Stimulated activated CD8-positive, alpha-beta memory T cell treated with anti-CD3 and anti-CD28 coated beads, Interleukin-2, amount 100 ng/mL, for 1 hour (primary cell): Measurements from ENCODE around the gene CYBA.

Experiments used
- DNase-seq, 2 donors: peaks; one replicate each; pipeline ENCODE4 v3.0.0-alpha.2; 2020; ENCODE audit warnings: low read depth in 2 of 2

The CYBA gene

DNA sequence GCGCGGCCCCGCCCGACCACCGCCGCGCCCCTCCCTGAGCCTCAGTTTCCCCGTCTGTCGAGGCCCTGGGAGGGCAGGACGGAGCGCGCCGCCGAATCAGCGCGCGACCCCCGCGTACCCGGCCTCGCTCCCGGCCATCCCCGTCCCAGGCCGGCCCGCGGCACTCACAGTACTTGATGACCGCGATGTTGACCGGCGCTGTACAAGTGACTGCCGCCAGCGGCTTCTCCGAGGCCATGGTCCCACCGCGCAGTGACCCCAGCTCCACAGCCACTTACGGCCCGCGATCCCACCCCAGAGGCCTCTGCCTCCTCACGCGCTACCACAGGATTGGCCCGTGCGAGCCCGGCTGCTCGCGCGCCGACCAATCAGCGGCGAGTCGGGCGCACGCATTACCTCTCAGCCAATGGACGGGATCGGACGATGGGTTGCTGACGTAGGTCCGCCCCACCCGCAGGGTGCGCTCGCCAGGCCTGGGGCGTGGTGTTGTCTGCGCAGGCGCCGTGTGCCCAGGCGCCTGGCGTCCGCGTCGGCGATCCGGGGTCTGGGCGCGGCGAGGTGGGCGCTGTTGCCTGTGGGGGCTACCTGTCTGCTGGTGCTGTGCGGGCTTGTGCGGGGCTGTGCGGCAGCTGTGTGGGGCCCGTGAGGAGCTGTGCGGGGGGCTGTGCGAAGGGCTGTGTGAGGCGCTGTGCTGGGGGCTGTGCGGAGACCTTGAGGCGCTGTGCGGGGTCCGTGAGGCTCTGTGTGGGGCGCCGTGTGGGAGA is 12.2 kb upstream of the CYBA start, which contains the start of gene MVD:
Gene MVD (minus strand): TSS at position 249 of the 764 bp plus-strand sequence. CDS start 11 bp downstream, at position 238.
- DNase-seq = peak; percentile 88 to 90

DNA sequence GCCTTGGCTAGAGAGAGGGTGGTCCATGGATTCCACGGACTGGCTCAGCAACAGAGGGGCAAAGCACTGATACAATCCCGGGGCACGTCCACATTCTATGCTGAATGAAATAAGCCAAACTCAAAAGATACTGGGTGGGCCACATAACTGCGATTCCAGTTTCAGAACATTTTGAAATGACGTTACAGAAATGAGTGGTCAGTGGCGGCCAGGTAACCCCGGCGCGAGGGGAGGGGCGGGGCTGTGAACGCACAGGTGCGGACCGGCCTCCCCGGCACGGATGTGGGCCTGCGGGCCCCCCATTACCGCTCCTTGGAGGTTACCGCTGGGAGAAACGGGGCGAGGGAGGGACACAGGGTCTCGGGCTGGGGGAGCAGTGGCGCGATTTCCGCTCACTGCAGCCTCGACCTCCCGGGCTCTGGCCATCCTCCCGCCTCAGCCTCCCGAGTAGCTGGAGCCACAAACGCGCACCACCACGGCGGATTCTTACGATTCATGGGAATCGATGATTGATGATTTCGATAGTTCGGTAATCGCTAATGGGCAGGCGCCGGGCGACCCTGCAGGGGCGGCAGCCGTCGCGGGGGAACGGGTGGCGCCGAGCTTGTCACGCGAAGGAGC is 11.5 kb upstream of the CYBA start:
- no peak for DNase-seq

DNA sequence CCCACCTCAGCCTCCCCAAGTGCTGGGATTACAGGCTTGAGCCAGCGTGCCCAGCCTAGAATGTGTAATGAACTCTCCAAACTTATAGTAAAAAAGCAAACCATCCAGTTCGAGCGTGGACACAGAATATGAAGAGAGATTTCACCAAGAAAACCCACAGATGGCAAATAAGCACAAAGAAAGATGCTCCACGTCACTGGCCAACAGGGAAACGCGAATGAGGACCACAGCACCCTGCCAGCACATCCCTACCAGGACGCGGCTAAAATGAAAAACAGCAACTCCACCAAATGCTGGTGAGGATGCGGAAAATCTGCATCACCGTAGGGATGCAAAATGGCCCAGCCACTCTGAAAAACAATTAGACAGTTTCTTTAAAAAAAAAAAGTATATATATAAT is 10.6 kb upstream of the CYBA start:
- no peak for DNase-seq

DNA sequence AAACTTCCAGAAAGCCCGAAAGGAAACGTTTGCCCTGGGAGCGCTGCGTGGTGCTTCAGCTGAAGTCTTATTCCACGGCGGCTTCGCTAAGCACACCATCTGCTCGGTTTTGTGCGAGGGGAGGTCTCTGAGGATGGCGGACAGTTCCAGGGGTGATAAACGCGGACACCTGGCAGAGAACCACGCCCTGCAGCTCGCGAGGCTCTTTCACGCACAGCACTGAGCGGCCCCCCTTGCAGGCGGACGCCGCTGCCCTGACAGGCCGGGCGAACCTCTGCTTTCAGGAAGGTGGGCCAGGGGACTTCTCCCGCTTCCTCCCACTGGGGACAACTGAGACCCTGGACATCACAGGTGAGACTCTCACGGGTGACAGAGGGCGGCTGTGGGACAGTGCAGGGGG is 8.3 kb upstream of the CYBA start:
- no peak for DNase-seq

DNA sequence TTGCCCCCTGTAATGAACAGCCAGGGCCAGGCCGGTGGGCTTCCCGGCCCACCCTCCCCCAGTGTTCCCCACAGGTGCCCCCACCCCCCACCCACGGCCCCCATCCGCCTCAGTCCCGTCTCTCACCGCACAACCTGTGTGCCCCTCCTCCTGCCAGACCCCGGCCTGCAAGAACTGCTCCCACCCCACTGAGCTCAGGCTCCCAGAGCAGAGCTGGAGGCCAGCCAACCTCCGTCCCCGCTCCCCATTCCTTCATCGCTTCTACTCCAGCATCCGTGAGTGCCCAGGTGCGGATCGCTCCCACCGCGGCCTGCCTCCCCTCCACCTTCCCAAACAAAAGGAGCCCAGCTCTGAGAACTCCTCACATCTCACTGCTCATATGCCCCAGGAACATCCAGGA is 7.9 kb upstream of the CYBA start:
- DNase-seq = no peak

DNA sequence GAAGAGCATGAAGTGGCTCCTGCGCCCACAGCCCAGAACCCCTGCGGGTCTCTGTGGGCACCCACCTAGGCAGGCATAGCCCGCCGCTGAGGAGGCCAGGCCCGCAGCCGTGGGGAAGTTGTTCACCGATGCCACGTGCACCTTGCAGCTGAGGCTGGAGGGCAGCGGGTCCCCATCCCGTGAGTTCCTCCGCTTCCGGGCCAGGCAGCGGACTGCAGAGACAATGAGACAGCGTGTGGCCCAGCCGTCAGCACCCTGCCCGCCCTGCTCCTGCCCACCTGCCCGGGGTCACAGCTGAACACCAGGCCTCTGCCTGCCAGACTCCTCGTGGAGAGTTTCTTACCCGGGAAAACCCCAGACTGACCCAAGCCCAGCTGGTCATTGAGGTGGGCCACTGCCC is 6.5 kb upstream of the CYBA start:
- DNase-seq = no peak

DNA sequence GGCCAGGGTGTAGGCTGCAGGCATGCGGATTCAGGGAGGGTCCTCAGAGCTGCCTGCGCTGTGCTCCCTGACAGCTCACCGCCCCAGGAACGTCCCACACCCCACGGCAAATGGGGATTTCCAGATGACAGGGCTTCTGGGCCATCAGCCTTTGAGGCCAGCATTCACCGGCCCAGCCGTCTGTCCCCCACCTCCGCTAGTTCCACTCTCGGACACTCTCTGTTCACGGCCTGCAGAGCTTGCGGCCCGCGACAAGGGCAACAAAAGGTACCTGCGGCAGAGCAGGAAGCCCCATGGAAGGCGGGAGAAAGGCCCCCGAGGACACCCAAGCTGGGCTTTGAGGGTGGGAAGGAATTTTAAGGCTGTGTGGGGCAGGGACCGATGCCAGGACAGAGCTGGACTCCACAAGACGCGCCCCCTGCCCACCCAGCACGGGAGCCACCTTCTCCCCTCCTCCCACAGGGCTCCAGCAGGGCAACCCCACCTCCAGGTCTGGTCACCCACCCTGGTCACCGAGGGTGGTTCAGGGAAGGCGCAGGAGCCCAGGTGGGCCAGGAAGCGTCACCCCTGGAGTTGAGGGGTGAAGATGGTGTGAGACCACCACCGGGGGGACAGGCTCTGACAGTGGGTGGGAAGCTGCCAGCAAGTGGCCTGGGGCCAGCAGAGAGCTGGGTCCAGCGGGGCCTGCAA is 5.6 kb upstream of the CYBA start:
- DNase-seq = no peak

DNA sequence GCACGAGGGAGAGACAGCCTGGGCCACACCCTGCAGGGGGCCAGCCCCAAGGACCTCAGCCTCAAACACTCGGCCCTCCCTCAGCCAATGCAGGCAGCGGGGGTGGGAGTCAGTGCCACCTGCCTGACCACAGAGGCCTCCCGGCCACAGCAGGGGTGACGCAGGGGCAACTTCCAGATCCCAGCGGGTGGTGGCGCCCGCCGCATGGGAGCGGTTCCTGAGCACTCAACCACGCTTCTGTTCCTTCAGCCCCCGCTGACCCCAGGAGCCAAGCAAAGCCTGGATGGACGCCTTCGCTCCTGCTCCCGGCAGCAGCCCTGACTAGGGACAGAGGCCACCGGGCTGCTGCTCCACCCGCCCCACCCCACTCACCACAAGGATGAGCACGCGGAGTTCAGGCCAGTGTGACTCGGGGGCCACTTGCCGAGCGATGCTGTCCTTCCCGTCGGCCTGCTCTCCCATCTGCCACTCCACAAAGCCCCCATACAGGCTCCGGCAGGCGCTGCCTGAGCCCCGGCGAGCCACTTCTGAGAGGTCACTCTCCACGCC is 5.0 kb upstream of the CYBA start:
- DNase-seq = no peak

DNA sequence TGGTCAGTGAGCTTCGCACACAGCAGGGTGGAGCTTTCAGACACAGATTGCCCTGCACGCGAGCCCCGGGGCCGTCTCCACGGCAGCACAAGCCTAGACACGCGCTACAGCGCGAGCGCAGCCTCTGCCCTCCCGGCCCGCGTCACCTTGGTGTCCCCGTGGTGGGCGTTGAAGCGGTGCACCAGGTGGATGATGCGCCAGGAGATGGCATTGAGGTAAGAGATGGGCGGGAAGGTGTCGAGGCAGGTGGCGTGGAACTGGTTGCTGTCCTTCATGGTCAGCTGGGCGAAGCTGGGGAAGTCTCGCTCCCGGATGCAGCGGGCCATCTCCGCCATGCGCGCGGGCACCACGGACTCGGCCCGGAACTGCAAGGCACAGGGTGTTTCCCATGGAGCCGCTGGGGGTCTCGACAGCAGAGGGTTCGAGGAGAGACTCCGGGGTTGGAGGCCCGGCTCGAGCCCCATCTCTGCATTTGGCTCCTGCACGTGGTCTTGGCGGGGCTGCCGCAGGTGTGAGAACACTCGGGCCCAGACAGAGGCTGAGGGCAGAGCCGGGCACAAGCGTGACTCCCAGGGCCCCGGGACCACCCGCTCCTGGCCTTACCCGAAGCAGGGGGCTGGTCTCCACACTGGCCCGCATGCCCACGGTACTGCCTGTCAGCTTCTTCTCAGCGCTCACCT is 4.3 kb upstream of the CYBA start:
- no peak for DNase-seq

DNA sequence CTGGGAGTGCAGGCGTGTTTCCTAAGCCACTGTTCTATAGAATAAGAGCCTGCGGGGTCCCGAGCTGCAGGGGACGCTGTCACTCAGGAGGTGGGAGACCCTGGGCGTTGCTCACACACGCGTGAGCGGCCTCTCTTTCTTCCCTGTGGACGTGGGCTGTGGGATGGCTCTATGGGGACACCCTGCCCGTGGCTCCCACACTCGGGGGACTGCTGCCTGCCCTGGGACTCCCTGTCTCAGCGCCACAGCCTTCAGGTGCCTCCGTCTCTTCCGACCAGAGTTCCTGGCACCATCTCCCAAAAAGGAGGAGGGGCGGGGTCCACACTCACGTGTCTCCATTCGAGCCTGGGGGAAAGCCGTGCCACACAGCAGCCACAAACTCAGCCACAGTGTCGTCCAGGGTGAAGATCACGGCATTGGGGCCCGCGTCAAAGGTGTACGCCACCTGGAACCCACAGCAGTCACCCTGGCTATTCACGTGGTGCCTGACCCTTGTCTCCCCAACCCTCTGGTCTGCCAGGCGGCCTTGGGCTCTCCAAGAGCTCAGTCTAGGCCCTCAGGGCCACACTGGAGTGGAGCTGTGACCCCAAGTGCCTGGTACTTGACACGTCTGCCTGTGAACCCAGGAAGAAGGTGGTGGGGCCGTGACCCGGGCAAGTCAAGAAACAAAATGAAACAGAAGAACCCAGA is 3.7 kb upstream of the CYBA start:
- DNase-seq = no peak

DNA sequence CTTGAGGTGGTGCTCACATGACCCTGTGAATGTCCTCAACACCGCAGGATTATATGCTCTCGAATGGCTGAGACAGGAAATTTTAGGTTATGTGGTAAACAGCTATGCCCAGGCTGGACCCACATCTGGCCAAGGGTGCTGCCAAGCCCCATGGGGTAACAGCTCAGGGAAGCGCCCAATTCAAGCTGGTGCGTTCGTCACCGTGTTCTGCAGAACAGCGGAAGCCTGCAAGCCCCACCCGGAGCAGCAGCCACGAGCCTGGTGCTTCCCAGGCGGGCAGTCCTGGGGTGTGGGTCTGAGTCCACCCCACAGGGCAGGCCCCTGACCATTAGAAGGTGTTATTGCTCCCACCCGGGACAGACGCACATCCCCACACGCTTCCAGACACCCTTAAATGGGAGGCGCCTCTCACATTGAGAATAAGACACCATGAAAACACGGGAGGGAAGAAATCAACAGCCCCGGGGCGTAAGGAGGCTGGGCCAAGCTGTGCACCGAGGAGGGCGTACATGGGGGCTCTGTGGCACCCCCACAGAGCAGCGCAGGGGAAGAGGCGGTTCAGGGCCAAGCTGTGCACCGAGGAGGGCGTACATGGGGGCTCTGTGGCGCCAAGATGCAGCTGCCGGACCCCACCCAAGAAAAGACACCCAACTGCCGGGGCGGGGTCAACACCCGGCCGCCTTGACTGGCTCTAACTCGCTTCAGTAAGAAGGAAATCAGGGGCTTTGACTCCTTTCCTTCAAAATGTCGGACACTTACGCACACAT is 2.9 kb upstream of the CYBA start:
- no peak for DNase-seq

DNA sequence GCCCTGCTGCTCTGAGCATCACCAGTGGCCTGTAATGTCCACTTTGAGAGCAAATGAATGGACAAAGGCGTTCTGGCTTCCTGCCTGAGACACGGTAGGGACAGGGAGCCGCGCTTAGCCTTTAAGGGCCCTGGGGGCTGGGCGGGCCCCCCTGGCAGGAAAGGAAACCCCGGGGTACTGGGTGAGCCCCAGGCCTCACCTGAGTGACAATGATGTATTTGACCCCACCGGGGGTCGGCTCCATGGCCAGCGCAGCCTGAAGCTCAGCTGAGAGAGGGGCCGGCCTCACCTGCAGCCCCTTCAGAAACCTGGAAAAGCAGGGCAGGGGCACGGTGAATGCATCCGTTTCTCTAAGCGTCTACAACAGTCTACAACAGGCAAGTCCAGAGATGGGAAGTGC is 2.2 kb upstream of the CYBA start:
- no peak for DNase-seq

DNA sequence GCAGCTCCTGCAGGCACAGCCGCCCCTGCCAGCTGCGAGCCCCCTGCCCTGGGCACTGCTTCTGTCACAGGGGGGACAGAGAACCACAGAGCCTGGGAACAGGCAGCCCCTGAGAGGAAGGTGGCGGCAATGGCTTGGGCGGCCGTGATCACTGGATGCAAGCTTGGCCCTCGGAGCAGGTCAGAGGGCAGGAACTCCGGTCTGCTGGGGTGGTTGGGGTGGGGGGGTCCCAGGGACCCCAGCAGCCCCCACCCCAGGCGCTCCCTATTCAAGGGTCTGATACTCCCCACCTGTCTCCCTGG is 1.9 kb upstream of the CYBA start:
- DNase-seq = no peak

DNA sequence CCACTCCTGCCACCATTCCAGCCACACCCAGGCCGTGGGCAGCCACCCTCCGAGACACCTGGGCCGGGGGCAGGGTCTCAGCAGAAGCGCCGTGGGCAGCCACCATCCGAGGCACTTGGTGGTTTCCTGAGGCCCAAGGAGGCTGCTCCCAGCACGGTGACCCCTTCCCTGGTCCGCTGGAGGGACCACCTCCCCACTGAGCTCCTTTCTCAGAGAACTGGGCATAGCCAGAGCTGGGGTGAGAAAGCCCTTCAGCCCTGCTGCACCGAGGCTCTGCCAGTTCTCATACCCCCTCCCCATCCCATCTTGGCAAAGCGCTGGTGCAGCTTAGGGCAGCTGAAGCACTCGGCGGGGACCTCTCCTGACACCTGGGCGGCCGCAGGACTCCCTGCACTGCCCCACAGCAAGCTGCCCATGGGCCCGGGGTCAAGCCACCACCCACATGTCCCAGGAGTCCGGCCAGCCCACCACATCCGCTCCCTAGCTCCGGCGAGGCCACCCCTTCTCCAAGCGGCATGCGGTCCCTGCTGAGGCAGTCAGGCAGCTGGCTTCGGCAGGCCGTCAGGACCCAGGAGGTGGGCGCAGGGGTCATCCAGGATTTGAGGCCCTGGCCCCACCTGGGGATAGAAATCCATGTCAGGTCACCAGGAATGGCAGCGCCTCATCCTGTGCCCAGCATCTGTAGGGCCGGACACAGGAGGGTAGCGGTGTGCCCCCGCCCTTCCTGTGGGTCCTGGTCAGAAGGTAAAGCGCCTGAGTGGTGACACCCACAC is 1.3 kb upstream of the CYBA start:
- DNase-seq = no peak

DNA sequence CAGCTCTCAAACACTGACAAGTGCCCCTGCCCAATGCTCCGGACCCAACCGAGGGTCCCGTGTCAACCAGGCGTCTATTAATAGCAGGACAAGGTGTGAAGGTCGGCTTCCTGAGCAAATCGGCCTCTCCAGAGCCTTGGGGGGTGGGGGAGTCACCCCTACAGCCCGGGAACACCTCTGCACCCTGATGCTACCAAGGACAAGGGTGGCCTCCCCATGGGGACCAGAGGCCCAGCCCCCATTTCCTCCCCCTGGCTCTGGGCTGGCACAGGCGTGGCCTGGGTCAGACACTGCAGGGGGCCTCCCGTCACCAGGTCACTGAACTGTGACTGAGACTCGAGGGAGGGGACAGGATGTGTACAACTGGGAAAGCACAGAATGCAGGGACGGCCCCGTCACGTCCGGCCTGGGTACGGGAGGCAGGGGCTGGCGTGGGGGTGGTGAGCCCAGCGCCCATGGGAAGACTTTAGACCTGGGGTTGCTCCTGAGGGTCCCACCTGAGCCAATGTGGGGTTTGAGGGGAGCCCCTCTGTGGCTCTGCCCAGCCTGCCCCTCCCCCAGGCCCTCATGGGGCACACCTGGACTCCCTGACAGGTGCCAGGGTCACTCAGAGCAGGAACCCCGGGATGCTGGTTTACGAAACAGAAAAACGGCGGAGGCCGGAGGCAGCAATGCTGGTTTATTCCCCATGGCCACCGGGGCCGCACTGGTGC is 579 bp upstream of the CYBA start:
- peak; percentile 33 to 44 for DNase-seq

DNA sequence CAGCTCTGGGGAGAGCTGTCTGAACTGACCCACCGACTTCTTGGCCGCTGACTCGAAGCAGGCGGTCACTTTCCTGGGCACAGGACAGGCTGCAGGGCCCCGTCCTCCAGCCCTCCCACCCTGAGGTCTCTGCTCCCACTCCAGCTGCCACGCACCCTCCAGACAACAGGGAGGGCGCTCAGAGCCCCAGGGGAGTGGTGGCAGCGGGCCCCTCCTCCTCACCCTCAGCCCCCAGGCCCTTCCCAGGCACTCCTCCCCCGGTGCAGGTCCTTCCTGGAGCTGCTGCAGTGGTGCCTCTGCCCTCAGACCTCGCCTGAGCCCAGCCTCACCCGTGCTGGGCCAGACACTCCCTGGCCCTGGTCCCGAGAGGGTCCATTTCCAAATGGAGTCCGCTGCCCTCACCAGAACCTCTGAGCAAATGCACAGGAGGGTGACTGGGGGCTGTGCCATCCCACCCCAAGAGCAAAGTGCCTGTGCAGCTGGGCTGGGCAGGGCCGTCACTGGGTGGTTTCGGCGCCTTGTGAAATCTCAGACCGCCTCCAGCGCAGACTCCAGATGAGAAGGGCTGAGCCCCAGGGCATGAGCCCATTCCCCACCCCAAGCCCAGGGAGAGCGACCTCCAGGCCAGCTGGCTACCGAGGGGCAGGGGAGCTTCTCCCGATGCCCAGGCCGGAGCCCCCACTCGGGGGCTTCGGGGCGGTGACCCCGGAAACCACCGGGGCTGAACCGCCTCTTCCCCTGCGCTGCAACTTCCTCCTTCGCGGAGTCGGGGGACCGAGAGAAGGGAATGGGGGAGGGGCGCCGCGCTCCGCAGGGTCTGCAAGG is 717 bp downstream of the CYBA start:
- no peak for DNase-seq

DNA sequence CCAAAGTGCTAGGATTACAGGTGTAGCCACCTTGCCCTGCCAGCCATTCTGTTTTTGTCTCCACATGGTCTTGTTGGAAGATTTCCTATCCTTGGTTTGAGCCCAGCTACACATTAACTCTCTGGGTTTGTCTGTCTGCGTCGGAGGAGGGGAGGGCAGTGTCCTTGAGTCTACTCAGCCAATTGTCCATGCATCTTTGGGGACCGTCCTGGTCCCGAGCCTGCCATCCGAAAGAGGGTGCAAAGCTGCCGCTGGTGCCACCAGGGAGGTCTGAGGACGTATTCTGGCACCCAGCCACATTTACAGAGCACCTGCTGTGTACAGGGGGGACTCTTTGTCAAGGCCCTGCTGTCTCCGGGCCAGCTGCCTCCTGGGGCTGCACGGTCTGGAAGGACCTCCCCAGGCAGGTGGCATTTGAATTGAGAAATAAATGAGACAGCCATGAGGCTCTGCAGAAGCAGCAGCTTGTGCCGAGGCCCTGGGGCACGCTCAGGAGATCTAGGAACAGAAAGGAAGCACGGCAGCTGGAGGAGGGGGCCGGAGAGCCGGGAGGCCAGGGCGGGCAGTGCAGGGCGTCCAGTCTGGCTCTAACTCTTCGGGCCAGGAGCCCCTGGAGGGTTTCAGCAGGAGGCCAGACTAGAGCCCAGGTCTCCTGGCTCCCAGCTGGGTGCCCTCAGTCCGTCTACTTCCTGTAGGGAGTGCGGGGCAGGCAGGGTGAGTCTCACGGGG is 1.5 kb downstream of the CYBA start:
- no peak for DNase-seq
